Keratinocyte (primary cell): ENCODE measurements around the gene ALK. TPM values are rescaled to one million over a fixed set of nuclear protein-coding genes. Genes with fewer than 3 reads are reported as not detected.

Experiments used
- DNase-seq: peaks from one replicate; pipeline ENCODE4 v3.0.0-alpha.2; 2011; ENCODE audit warnings: low read depth, missing footprints, low spot score
- FAIRE-seq: peaks from 2 replicates; lab custom pipeline; 2011; peaks lifted over from hg19 to GRCh38; lab: Jason Lieb, UNC
- H2AFZ ChIP-seq: 2 replicates; pipeline ENCODE4 v1.6.0; 2012; ENCODE audit warnings: low read length, control low read depth, inconsistent platforms; ENCODE audit not compliant: control insufficient read depth
- H3K27ac ChIP-seq: 2 replicates; pipeline ENCODE4 v1.5.1; 2011; ENCODE audit warnings: low read length; ENCODE audit not compliant: control insufficient read depth, insufficient read depth
- H3K27me3 ChIP-seq: 3 replicates; pipeline ENCODE4 v1.6.0; 2011; ENCODE audit warnings: low read length; ENCODE audit not compliant: control insufficient read depth, insufficient read depth; ENCODE audit errors: extremely low read depth
- H3K36me3 ChIP-seq, 2 experiments: 2 replicates in 1 of 2; 3 replicates in 1 of 2; pipeline ENCODE4 v1.5.1; 2011; ENCODE audit warnings: low read length in 2 of 2, mild to moderate bottlenecking in 1 of 2; ENCODE audit not compliant: control insufficient read depth in 2 of 2, insufficient read depth in 2 of 2; ENCODE audit errors: extremely low read depth in 1 of 2
- H3K4me1 ChIP-seq: 3 replicates; pipeline ENCODE4 v1.5.1; 2011; ENCODE audit warnings: low read length; ENCODE audit not compliant: control insufficient read depth, insufficient read depth; ENCODE audit errors: extremely low read depth
- H3K4me2 ChIP-seq: 3 replicates; pipeline ENCODE4 v1.6.0; 2011; ENCODE audit warnings: low read depth, low read length; ENCODE audit not compliant: control insufficient read depth, insufficient read depth; ENCODE audit errors: extremely low read depth
- H3K4me3 ChIP-seq, 3 experiments: fragments of 200-600 bp in 1 of 3; sonication (generic) in 1 of 3; 2 replicates in 2 of 3; 3 replicates in 1 of 3; pipeline ENCODE4 v1.5.1; 2011 to 2016; ENCODE audit warnings: low read length in 3 of 3, mild to moderate bottlenecking in 3 of 3, control low read depth in 2 of 3, inconsistent platforms in 1 of 3, low read depth in 1 of 3, mixed read lengths in 1 of 3, mixed run types in 1 of 3, moderate library complexity in 1 of 3; ENCODE audit not compliant: control insufficient read depth in 2 of 3, insufficient read depth in 2 of 3; ENCODE audit errors: extremely low read depth in 1 of 3
- H3K79me2 ChIP-seq: 2 replicates; pipeline ENCODE4 v1.6.0; 2012; ENCODE audit warnings: low read length; ENCODE audit not compliant: control insufficient read depth, insufficient read depth
- H3K9ac ChIP-seq: 3 replicates; pipeline ENCODE4 v1.6.0; 2011; ENCODE audit warnings: low read length; ENCODE audit not compliant: control insufficient read depth, insufficient read depth; ENCODE audit errors: extremely low read depth
- H3K9me1 ChIP-seq: 3 replicates; pipeline ENCODE4 v1.6.0; 2011; ENCODE audit warnings: low read length; ENCODE audit not compliant: control insufficient read depth, insufficient read depth; ENCODE audit errors: extremely low read depth
- H3K9me3 ChIP-seq: 2 replicates; pipeline ENCODE4 v1.5.1; 2012; ENCODE audit warnings: low read depth, low read length; ENCODE audit not compliant: control insufficient read depth
- H4K20me1 ChIP-seq: 3 replicates; pipeline ENCODE4 v1.6.0; 2011; ENCODE audit warnings: low read length; ENCODE audit not compliant: control insufficient read depth, insufficient read depth; ENCODE audit errors: extremely low read depth
- EZH2 ChIP-seq: IDR thresholded peaks from one replicate; pipeline ENCODE4 v1.6.1; 2012; ENCODE audit warnings: inconsistent platforms, mild to moderate bottlenecking, low read length, moderate library complexity
- dilution Hi-C: fragments of 300-500 bp; cut with MboI; formaldehyde crosslinking; loops from one replicate; pipeline ENCODE4 v1.7.0; 2020; ENCODE audit warnings: low sequenced_read_pairs; ENCODE audit not compliant: extremely low pct_ligation_motif_present
- polyA plus RNA-seq, 5 experiments: library from polyadenylated mRNA; depleted of rRNA in 3 of 5; stranded (reverse) in 3 of 5; stranded (forward) in 1 of 5; unstranded in 1 of 5; fragments of >200 nt; gene quantifications; 1 replicate in 1 of 5; 2 replicates in 3 of 5; 3 replicates in 1 of 5; pipeline versions ENCODE4 v1.2.1 to v1.2.3, GENCODE V29; 2011 to 2012; ENCODE audit warnings: missing spikeins in 2 of 5, low read depth in 1 of 5, low replicate concordance in 1 of 5
- TF ChIP-seq, protein P1 (sequence below), 3 experiments: IDR thresholded peaks in 1 of 3; conservative IDR thresholded peaks in 1 of 3; optimal IDR thresholded peaks in 1 of 3; 2 replicates in 2 of 3; 3 replicates in 1 of 3; pipeline versions ENCODE3 to v1.5.1; 2011; ENCODE audit warnings: low read length in 3 of 3, mild to moderate bottlenecking in 3 of 3, moderate library complexity in 2 of 3, control low read depth in 1 of 3, inconsistent platforms in 1 of 3; ENCODE audit not compliant: insufficient read depth in 2 of 3; ENCODE audit errors: extremely low read depth in 1 of 3

The ALK gene
- polyA plus RNA-seq, 1 donor (not counting 4 experiments of a cell fraction or from before 2014, with no cell fraction given), result not detected

DNA sequence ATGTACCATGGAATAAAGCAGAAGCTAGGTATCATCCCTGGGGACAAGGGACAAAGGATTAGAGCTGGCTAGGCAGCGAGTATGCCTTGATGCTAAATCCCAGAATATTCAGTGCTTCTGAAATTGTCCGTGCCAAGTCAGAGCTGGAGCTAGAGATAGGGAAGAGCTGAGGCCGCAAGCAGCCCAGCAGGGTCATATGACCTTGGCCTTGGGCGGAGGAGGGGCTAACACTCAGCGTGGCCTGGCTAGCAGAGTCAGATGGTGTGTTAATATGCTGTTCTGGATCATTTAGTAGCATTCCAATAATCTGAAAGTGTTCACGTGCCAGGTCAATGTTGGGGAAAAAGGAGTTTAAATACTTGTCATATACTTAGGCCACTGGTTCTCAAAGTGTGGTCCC, 431.3 kb downstream of the ALK start:
- Histone ChIP-seq H3K79me2 (no peaks in the 10 kb centered on the region), H3K9me1 (no peaks in the 10 kb centered on the region), H3K9ac (no peak overlapping the region), H3K27me3 (no peaks in the 10 kb centered on the region), H4K20me1 (no peaks in the 10 kb centered on the region), H3K9me3 (no peaks in the 10 kb centered on the region), H3K36me3 (no peaks in the 10 kb centered on the region), H3K27ac (no peak overlapping the region), H3K4me2 (no peak overlapping the region), H3K4me3 (no peak overlapping the region), H3K4me1 (no peaks in the 10 kb centered on the region), H2AFZ (no peak overlapping the region)
- DNase-seq, result no peak
- TF ChIP-seq, protein P1, sequence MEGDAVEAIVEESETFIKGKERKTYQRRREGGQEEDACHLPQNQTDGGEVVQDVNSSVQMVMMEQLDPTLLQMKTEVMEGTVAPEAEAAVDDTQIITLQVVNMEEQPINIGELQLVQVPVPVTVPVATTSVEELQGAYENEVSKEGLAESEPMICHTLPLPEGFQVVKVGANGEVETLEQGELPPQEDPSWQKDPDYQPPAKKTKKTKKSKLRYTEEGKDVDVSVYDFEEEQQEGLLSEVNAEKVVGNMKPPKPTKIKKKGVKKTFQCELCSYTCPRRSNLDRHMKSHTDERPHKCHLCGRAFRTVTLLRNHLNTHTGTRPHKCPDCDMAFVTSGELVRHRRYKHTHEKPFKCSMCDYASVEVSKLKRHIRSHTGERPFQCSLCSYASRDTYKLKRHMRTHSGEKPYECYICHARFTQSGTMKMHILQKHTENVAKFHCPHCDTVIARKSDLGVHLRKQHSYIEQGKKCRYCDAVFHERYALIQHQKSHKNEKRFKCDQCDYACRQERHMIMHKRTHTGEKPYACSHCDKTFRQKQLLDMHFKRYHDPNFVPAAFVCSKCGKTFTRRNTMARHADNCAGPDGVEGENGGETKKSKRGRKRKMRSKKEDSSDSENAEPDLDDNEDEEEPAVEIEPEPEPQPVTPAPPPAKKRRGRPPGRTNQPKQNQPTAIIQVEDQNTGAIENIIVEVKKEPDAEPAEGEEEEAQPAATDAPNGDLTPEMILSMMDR (optimal IDR thresholded peaks at IDR 0.05 in 1 of 3, IDR thresholded peaks at IDR 0.05 in 1 of 3, conservative IDR thresholded peaks at IDR 0.05 in 1 of 3; ENCODE audit: extremely low read depth in 1 of 3, insufficient read depth in 2 of 3, low read length in 3 of 3), result no peak
- no peak for TF ChIP-seq EZH2
- dilution Hi-C loops, result no loop called here
- no peak for FAIRE-seq

DNA sequence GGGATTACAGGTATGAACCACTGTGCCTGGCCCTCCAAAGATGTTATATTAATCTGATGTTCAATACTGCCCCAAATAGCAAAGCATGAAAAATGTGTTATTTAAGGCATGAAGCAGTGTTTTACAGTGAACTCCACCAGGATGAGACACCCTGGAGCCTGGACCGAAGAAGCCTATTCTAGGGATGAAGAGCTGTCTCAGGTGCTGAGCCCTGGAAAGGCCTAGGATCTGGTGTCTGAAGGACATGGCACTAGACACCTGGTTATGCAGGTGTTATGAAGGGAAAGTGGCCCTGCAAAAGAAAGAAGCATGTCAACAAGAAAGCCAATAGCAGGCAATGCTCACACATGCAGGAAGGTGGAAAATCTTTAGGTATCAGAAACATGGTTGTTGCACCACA, 431.8 kb downstream of the ALK start:
- DNase-seq (no peak), FAIRE-seq (no peak)
- no peak overlapping the region for H3K4me3 ChIP-seq
- no peaks in the 10 kb centered on the region for H4K20me1 ChIP-seq
- no peak overlapping the region for H3K27ac ChIP-seq
- H3K36me3 ChIP-seq, result no peaks in the 10 kb centered on the region
- no peak overlapping the region for H3K9ac ChIP-seq
- no peaks in the 10 kb centered on the region for H3K9me3 ChIP-seq
- TF ChIP-seq EZH2, result no peak
- H3K4me2 ChIP-seq, result no peak overlapping the region
- dilution Hi-C loops, result no loop called here
- no peaks in the 10 kb centered on the region for H3K79me2 ChIP-seq
- H3K4me1 ChIP-seq, result no peaks in the 10 kb centered on the region
- no peak overlapping the region for H2AFZ ChIP-seq
- no peaks in the 10 kb centered on the region for H3K9me1 ChIP-seq
- H3K27me3 ChIP-seq, result no peaks in the 10 kb centered on the region

DNA sequence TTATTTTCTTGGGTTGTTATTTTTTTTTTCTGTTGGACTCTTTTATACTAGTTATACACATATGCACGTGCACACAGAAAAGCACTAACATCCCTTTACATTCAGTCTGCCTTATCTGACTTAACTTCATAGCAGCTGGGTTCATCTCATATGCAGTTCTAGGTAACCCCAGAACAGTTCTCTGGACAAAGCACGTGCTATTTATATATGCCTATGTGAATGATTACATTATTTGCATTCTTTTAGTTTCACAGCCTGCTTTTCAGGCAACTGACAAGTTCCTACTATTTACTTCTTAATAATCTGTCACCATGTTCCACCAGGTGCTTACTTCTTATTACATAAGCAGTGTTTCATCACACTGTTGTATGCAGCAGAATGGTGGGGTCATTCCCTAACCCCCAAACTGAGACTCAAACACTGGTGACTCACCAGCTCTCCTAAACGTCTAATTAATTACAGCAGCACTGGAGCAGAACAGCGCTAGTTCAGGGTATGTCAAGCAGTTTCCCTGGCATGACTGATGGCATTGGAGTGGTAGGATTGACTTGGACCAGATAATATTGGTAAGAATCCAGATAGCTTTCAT, 433.3 kb downstream of the ALK start:
- Histone ChIP-seq H3K4me3 (no peak overlapping the region), H3K9me3 (no peaks in the 10 kb centered on the region), H2AFZ (no peak overlapping the region), H3K9me1 (no peaks in the 10 kb centered on the region), H3K27me3 (no peaks in the 10 kb centered on the region), H3K79me2 (no peaks in the 10 kb centered on the region), H3K27ac (no peak overlapping the region), H3K36me3 (no peaks in the 10 kb centered on the region), H3K4me2 (no peak overlapping the region), H3K4me1 (no peaks in the 10 kb centered on the region), H3K9ac (no peak overlapping the region), H4K20me1 (no peaks in the 10 kb centered on the region)
- FAIRE-seq (no peak), DNase-seq (no peak)
- TF ChIP-seq EZH2, result no peak
- TF ChIP-seq, protein P1 (optimal IDR thresholded peaks at IDR 0.05 in 1 of 3, IDR thresholded peaks at IDR 0.05 in 1 of 3, conservative IDR thresholded peaks at IDR 0.05 in 1 of 3; ENCODE audit: extremely low read depth in 1 of 3, insufficient read depth in 2 of 3, low read length in 3 of 3), result no peak
- dilution Hi-C loops, result no loop called here
